ENCODE measurements around the gene SPAG8. TPM values are rescaled to one million over a fixed set of nuclear protein-coding genes. Genes with fewer than 3 reads are reported as not detected.

The SPAG8 gene
- total and polyA plus RNA-seq, 10 of the 15 experiments (the other 5 are each of a cell fraction or from before 2014, with no cell fraction given) = 0.40 to 1.1 (median 0.72) TPM

GRCh38 chr9:35771075-35771433 lies 41.0 kb downstream of the SPAG8 start (continued):
- TF ChIP-seq ZBTB4 (CRISPR knock-in tag; IDR thresholded peaks at IDR 0.05) (no peak), ZBTB40 (IDR thresholded peaks at IDR 0.05; ENCODE audit: borderline replicate concordance) (no peak), E2F8 (IDR thresholded peaks at IDR 0.05; ENCODE audit: low read depth, partially characterized antibody) (no peak)

Measured in GM12878 (cell line).